Psoas muscle (tissue), 8 donors: ENCODE results near the gene ACTN4. TPM values are rescaled to one million over a fixed set of nuclear protein-coding genes. Genes with fewer than 3 reads are reported as not detected.

ENCODE experiments used
- ATAC-seq, 4 donors: fragments of 200-7000 bp; cut with Tn5 transposase; one replicate each; pipeline ENCODE4 v1.9.1; 2020; ENCODE audit warnings: moderate library complexity in 3 of 4, mild to moderate bottlenecking in 2 of 4
- DNase-seq, 2 donors: peaks; one replicate each; pipeline ENCODE4 v3.0.0-alpha.2; 2020
- H3K27ac ChIP-seq: fragments of 200-600 bp; one replicate; pipeline ENCODE4 v1.8.0; 2022
- H3K27me3 ChIP-seq, 3 donors: fragments of 200-600 bp in 1 of 3; one replicate each; pipeline versions ENCODE4 v1.6.1 to v1.8.0; 2013 to 2022; ENCODE audit warnings: low read length in 2 of 3, mild to moderate bottlenecking in 2 of 3, moderate library complexity in 1 of 3; ENCODE audit not compliant: insufficient read depth in 3 of 3
- H3K36me3 ChIP-seq, 2 donors: fragments of 200-600 bp in 1 of 2; one replicate each; pipeline versions ENCODE4 v1.6.1 to v1.8.0; 2013 to 2022; ENCODE audit warnings: low read depth in 1 of 2, mild to moderate bottlenecking in 1 of 2, moderate library complexity in 1 of 2; ENCODE audit not compliant: insufficient read depth in 1 of 2
- H3K4me1 ChIP-seq: fragments of 200-600 bp; one replicate; pipeline ENCODE4 v1.8.0; 2022
- H3K4me3 ChIP-seq: fragments of 200-600 bp; one replicate; pipeline ENCODE4 v1.8.0; 2022; ENCODE audit warnings: mild to moderate bottlenecking
- H3K9me3 ChIP-seq: fragments of 200-600 bp; one replicate; pipeline ENCODE4 v1.8.0; 2022
- CTCF ChIP-seq: fragments of 200-600 bp; IDR thresholded peaks from one replicate; pipeline ENCODE4 v1.8.0; 2022; ENCODE audit warnings: antibody characterized with exemption
- WGBS, 3 donors: extraction: QIAGEN DNeasy Blood & Tissue Kit; methylation state at CpG; one replicate each; pipeline versions ENCODE4 v1.1.6 to v1.1.7; 2013; 5-methylcytosine and 5-hydroxymethylcytosine counted together
- intact Hi-C, 2 donors: fragments of 100-400 bp; cut with DNase I; formaldehyde crosslinking; loops; one replicate each; pipeline versions ENCODE4 v1.11.0 to v1.14.2; 2022
- polyA plus RNA-seq, 3 donors: library from polyadenylated mRNA; stranded (reverse); fragments of 200-250 nt; gene quantifications; one replicate each; pipeline ENCODE4 v1.2.3, GENCODE V29; 2013
- total RNA-seq, 4 donors: library from RNA; stranded (reverse); fragmentation: NEBNext Ultra II Directional in 2 of 4; extraction: Animal tissue kit (Norgen Biotek cat#: 25700) in 2 of 4; gene quantifications; one replicate each; pipeline versions ENCODE4 v1.2.1 to v1.2.4, GENCODE V29; 2021 to 2023
- donor health status: healthy with polysubstance abuse.
- donor health status: DM: no; HTN: no; CAD: no; lungs with moderate emphysema.
- donor health status: Bipolar disorder and iron deficiency.
- donor health status: healthy.
- donor health status: DM: yes; HTN: yes; CAD: no.
- donor health status: DM: no; HTN: no; CAD: no.
- donor health status: DM: no; HTN: no; CAD: no.
- donor health status: DM: yes; HTN: yes; CAD: no.

ACTN4 gene
- total and polyA plus RNA-seq, 7 donors = 38.3 to 127 (median 79.9) TPM

- H3K4me3 ChIP-seq = no peak overlapping the region
- DNase-seq (no peak), ATAC-seq (no peak)
- no peak for TF ChIP-seq CTCF
- no peak overlapping the region for H3K27ac ChIP-seq
- H3K9me3 ChIP-seq = no peaks in the 10 kb centered on the region
- no peaks in the 10 kb centered on the region for H3K27me3 ChIP-seq
- peaks cover 60% of the 10 kb centered on the region for H3K4me1 ChIP-seq
- H3K36me3 ChIP-seq = peaks cover 0 to 38% of the 10 kb centered on the region in 2 donors
- intact Hi-C loops = loop anchor here in 1 of 2 donors (5.0 kb wide), 1 partner anchor 35 kb away; no protein-coding TSS in a partner anchor
- WGBS, 3 donors = 70 to 79% (median 77%) methylated on average over 11 of the region's 11 CpGs
These were observed 50.2 kb downstream of the ACTN4 start for GRCh38 chr19:38697641-38698071.

- no peaks in the 10 kb centered on the region for H3K27me3 ChIP-seq
- DNase-seq (no peak), ATAC-seq (no peak)
- intact Hi-C loops = loop anchor here in 1 of 2 donors (5.0 kb wide), 1 partner anchor 36 kb away; no protein-coding TSS in a partner anchor
- 83 to 85% (median 84%) methylated on average over 22 of the region's 22 CpGs for WGBS, 3 donors
- H3K4me1 ChIP-seq = peaks cover 53% of the 10 kb centered on the region
- H3K36me3 ChIP-seq = peaks cover 0 to 45% of the 10 kb centered on the region in 2 donors
- H3K9me3 ChIP-seq = no peaks in the 10 kb centered on the region
- H3K27ac ChIP-seq = no peak overlapping the region
- no peak for TF ChIP-seq CTCF
- H3K4me3 ChIP-seq = no peak overlapping the region
These were observed 51.0 kb downstream of the ACTN4 start for GRCh38 chr19:38698225-38699026.

DNA sequence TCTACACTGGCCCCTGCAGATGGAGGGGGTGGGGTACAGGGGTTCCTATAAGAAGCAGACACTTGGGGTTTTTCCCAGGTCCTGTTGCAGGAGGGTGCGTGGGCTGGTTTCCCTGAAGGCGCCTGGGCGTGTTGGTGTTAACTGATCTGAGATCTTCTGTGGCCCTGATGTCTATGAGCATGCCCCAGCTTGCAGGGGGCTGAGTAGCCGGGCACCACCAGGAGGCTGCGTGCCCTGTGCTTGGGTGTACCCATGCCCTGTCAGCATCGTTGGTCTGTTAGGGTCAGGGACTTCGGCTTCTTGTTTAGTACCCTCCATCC lies 51.5 kb downstream of the ACTN4 start:
- intact Hi-C loops = loop anchor here in 1 of 2 donors (5.0 kb wide), 1 partner anchor 37 kb away; no protein-coding TSS in a partner anchor
- Histone ChIP-seq H3K27ac (peak overlapping the region; percentile 36), H3K4me3 (no peak overlapping the region), H3K9me3 (no peaks in the 10 kb centered on the region), H3K4me1 (peaks cover 47% of the 10 kb centered on the region), H3K36me3 (peaks cover 0 to 51% of the 10 kb centered on the region in 2 donors), H3K27me3 (no peaks in the 10 kb centered on the region)
- 76 to 87% (median 85%) methylated on average over 7 of the region's 7 CpGs for WGBS, 3 donors
- DNase-seq (no peak), ATAC-seq (no peak)
- TF ChIP-seq CTCF = no peak

DNA sequence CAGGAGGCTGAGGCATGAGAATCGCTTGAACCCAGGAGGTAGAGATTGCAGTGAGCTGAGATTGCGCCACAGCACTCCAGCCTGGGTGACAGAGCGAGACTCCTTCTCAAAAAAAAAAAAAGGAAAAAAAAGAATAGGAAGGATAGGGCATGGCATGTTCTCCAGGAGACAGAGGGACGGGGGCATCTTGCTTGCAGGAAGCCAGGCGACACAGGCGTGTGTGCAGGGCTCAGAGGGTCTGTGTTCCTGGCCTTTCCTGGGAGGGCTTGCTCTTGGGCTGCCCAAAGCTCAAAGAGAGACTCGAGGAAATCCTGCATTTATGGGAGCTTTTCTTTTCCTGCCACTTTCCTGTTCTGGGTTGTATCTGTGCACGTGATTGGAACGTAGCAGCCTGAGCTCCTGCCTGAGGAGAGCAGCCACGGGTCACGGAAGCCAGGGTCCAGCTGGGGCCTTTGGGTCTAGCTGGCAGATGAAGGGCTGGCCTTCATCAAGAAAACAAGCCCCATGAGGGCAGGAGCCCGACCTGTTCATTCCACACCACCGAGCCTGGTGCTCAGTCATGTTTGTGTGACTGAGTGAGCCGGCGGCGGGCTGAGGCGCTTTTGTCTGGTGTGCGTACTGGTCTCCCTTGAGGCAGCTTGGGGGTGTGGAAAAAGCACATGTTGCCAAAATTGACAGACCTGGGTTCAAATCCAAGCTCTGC lies 52.3 kb downstream of the ACTN4 start:
- Histone ChIP-seq H3K27me3 (no peaks in the 10 kb centered on the region), H3K9me3 (no peaks in the 10 kb centered on the region), H3K27ac (peak overlapping the region; percentile 36), H3K4me3 (no peak overlapping the region), H3K36me3 (peaks cover 0 to 59% of the 10 kb centered on the region in 2 donors), H3K4me1 (peaks cover 39% of the 10 kb centered on the region)
- no peak for TF ChIP-seq CTCF
- DNase-seq (no peak), ATAC-seq (no peak)
- 76 to 84% (median 77%) methylated on average over 18 of the region's 18 CpGs for WGBS, 3 donors
- intact Hi-C loops = loop anchor here in 1 of 2 donors (5.0 kb wide), 1 partner anchor 37 kb away; no protein-coding TSS in a partner anchor
